PC-3 (cell line): ENCODE results near the gene RAP1GAP2. TPM values are rescaled to one million over a fixed set of nuclear protein-coding genes. Genes with fewer than 3 reads are reported as not detected.

ENCODE experiments used
- ATAC-seq: fragments of 200-7000 bp; cut with Tn5 transposase; 2 replicates; pipeline ENCODE4 v1.9.1; 2020; ENCODE audit warnings: mild to moderate bottlenecking, moderate library complexity
- BruUV-seq: library from RNA; stranded (reverse); fragments of 400-500 nt; replicated peaks from 2 replicates; lab custom pipeline; 2021; lab: Mats Ljungman, UMichigan
- CTCF ChIA-PET: fragments of 300-600 bp; sonication (Branson Sonifier 250); formaldehyde crosslinking; loops from one replicate; lab custom pipeline; 2022; ENCODE audit warnings: antibody characterized with exemption; lab: Charles Lee
- POLR2A ChIA-PET: fragments of 300-600 bp; sonication (Branson Sonifier 250); formaldehyde crosslinking; loops from one replicate; lab custom pipeline; 2022; ENCODE audit warnings: antibody characterized with exemption; ENCODE audit not compliant: unreplicated experiment; lab: Charles Lee
- DNase-seq: peaks from one replicate; pipeline ENCODE4 v3.0.0-alpha.2; 2015
- H2AFZ ChIP-seq: fragments of 300-600 bp; sonication (generic); 2 replicates; pipeline ENCODE4 v1.6.0; 2016; ENCODE audit warnings: antibody characterized with exemption, low read length
- H3F3A ChIP-seq: fragments of 300-600 bp; sonication (generic); one replicate; pipeline ENCODE4 v1.6.0; 2017; ENCODE audit warnings: antibody characterized with exemption, low read length, control low read depth, mild to moderate bottlenecking; ENCODE audit not compliant: unreplicated experiment
- H3K27ac ChIP-seq: fragments of 300-600 bp; sonication (generic); 2 replicates; pipeline ENCODE4 v1.5.1; 2016; ENCODE audit warnings: mild to moderate bottlenecking, low read length
- H3K27me3 ChIP-seq: fragments of 300-600 bp; sonication (generic); 2 replicates; pipeline ENCODE4 v1.6.1; 2016; ENCODE audit warnings: low read length, mixed read lengths
- H3K36me3 ChIP-seq: fragments of 300-600 bp; sonication (generic); 2 replicates; pipeline ENCODE4 v1.6.1; 2016; ENCODE audit warnings: low read depth, mixed run types, low read length, mixed read lengths
- H3K4me1 ChIP-seq: fragments of 300-600 bp; sonication (generic); 2 replicates; pipeline ENCODE4 v1.5.1; 2016; ENCODE audit warnings: low read length; ENCODE audit not compliant: insufficient read depth
- H3K4me2 ChIP-seq: fragments of 300-600 bp; sonication (generic); 2 replicates; pipeline ENCODE4 v1.6.0; 2016; ENCODE audit warnings: low read length
- H3K4me3 ChIP-seq: fragments of 300-600 bp; sonication (generic); 2 replicates; pipeline ENCODE4 v1.5.1; 2016; ENCODE audit warnings: mild to moderate bottlenecking, low read length, mixed read lengths
- H3K79me2 ChIP-seq: fragments of 300-600 bp; sonication (generic); 2 replicates; pipeline ENCODE4 v1.6.1; 2017; ENCODE audit warnings: low read length, mixed read lengths
- H3K9ac ChIP-seq: fragments of 300-600 bp; sonication (generic); 2 replicates; pipeline ENCODE4 v1.6.0; 2016; ENCODE audit warnings: mild to moderate bottlenecking, low read length
- H3K9me2 ChIP-seq: fragments of 300-600 bp; sonication (generic); replicated peaks from 2 replicates; pipeline ENCODE4 v1.6.1; 2016; ENCODE audit warnings: mixed run types, low read length, mixed read lengths
- H3K9me3 ChIP-seq: fragments of 300-600 bp; sonication (generic); 2 replicates; pipeline ENCODE4 v1.6.1; 2016; ENCODE audit warnings: low read length, mixed read lengths
- H4K20me1 ChIP-seq: fragments of 300-600 bp; sonication (generic); 2 replicates; pipeline ENCODE4 v1.6.1; 2016; ENCODE audit warnings: low read length, mixed read lengths
- CTCF ChIP-seq: fragments of 300-600 bp; sonication (generic); conservative IDR thresholded peaks from 2 replicates; pipeline ENCODE4 v1.5.1; 2017; ENCODE audit warnings: antibody characterized with exemption, low read depth, mild to moderate bottlenecking, low read length
- EZH2 ChIP-seq: fragments of 300-600 bp; sonication (generic); IDR thresholded peaks from one replicate; pipeline ENCODE4 v1.6.1; 2017; ENCODE audit warnings: antibody characterized with exemption, mild to moderate bottlenecking, low read length; ENCODE audit not compliant: unreplicated experiment
- EZH2phosphoT487 ChIP-seq: fragments of 300-600 bp; sonication (generic); IDR thresholded peaks from 2 replicates; pipeline ENCODE4 v1.6.1; 2018; ENCODE audit warnings: mild to moderate bottlenecking, antibody characterized with exemption, low read length, borderline replicate concordance
- intact Hi-C: fragments of 100-400 bp; cut with micrococcal nuclease; formaldehyde crosslinking; loops from 2 replicates; pipeline ENCODE4 v1.9.0; 2023
- total RNA-seq: library from RNA; depleted of rRNA; stranded (reverse); fragments of >200 nt; gene quantifications from 2 replicates; pipeline ENCODE4 v1.2.3, GENCODE V29; 2014

RAP1GAP2 gene
- total RNA-seq, 1 experiment from 2014 or later: 14.5 TPM

GRCh38 chr17:2792366-2793169 is 3.7 kb upstream of the RAP1GAP2 start:
- ChIA-PET CTCF (no interaction called here), POLR2A (no interaction called here)
- no TSS peak for BruUV-seq

GRCh38 chr17:2794111-2794803 is 2.0 kb upstream of the RAP1GAP2 start:
- Histone ChIP-seq H3K4me1 (no peaks in the 10 kb centered on the region), H3F3A (no peaks in the 10 kb centered on the region), H4K20me1 (no peaks in the 10 kb centered on the region), H3K27me3 (no peaks in the 10 kb centered on the region), H3K4me3 (no peak overlapping the region), H2AFZ (no peak overlapping the region), H3K27ac (no peak overlapping the region), H3K9me2 (no peaks in the 10 kb centered on the region), H3K4me2 (no peak overlapping the region), H3K36me3 (no peaks in the 10 kb centered on the region), H3K9ac (no peak overlapping the region), H3K79me2 (no peaks in the 10 kb centered on the region), H3K9me3 (no peaks in the 10 kb centered on the region)
- POLR2A ChIA-PET: no interaction called here
- BruUV-seq: no TSS peak
- DNase-seq: no peak
- CTCF ChIA-PET: interaction anchor here (0.6 kb wide), 1 partner anchor 55 kb away, joined by 3 read pairs; no protein-coding TSS in a partner anchor
- intact Hi-C loops: no loop called here
- no peak for ATAC-seq
- TF ChIP-seq EZH2phosphoT487 (no peak), CTCF (no peak), EZH2 (no peak)

More at GRCh38 chr17:2792366-2793169, 3.7 kb upstream of the RAP1GAP2 start:
- Histone ChIP-seq H3K9me2 (no peaks in the 10 kb centered on the region), H3K79me2 (no peaks in the 10 kb centered on the region), H3K4me2 (no peak overlapping the region), H3K27ac (no peak overlapping the region), H3K9ac (no peak overlapping the region), H3K36me3 (no peaks in the 10 kb centered on the region), H4K20me1 (no peaks in the 10 kb centered on the region), H3K4me3 (no peak overlapping the region), H3K4me1 (no peaks in the 10 kb centered on the region), H3F3A (no peaks in the 10 kb centered on the region), H3K27me3 (no peaks in the 10 kb centered on the region), H3K9me3 (no peaks in the 10 kb centered on the region), H2AFZ (no peak overlapping the region)
- no peak for DNase-seq
- TF ChIP-seq EZH2phosphoT487: no peak
- TF ChIP-seq EZH2: no peak
- no peak for TF ChIP-seq CTCF
- intact Hi-C loops: no loop called here
- no peak for ATAC-seq
